Heart right ventricle (tissue), 16 donors: ENCODE data around the gene GTPBP4. TPM values are rescaled to one million over a fixed set of nuclear protein-coding genes. Genes with fewer than 3 reads are reported as not detected.

Experiments used
- ATAC-seq, 8 donors: fragments of 200-7000 bp; cut with Tn5 transposase; one replicate each; pipeline ENCODE4 v1.9.1; 2020; ENCODE audit warnings: mild to moderate bottlenecking in 8 of 8, moderate library complexity in 8 of 8, moderate number of reproducible peaks in 1 of 8
- DNase-seq, 2 donors: peaks; one replicate each; pipeline ENCODE4 v3.0.0-alpha.2; 2020
- H3K27ac ChIP-seq, 10 donors: fragments of 200-600 bp; sonication (generic) in 2 of 10; one replicate each; pipeline versions ENCODE4 v1.5.0 to v1.8.0; 2020 to 2022; ENCODE audit warnings: mild to moderate bottlenecking in 3 of 10
- H3K27me3 ChIP-seq, 7 donors: fragments of 200-600 bp; one replicate each; pipeline ENCODE4 v1.8.0; 2021 to 2022; ENCODE audit warnings: mild to moderate bottlenecking in 2 of 7
- H3K36me3 ChIP-seq, 9 donors: fragments of 200-600 bp; sonication (generic) in 1 of 9; one replicate each; pipeline versions ENCODE4 v1.5.0 to v1.8.0; 2020 to 2022; ENCODE audit warnings: mild to moderate bottlenecking in 2 of 9
- H3K4me1 ChIP-seq, 9 donors: fragments of 200-600 bp; sonication (generic) in 1 of 9; one replicate each; pipeline versions ENCODE4 v1.5.0 to v1.8.0; 2020 to 2022; ENCODE audit warnings: mild to moderate bottlenecking in 4 of 9
- H3K4me3 ChIP-seq, 10 donors: fragments of 200-600 bp; sonication (generic) in 2 of 10; one replicate each; pipeline versions ENCODE4 v1.5.0 to v1.8.0; 2020 to 2022; ENCODE audit warnings: mild to moderate bottlenecking in 7 of 10, moderate library complexity in 2 of 10
- H3K9me3 ChIP-seq, 11 donors: fragments of 200-600 bp in 10 of 11; sonication (generic) in 2 of 11; one replicate each; pipeline versions ENCODE4 v1.5.0 to v1.8.0; 2013 to 2022; ENCODE audit warnings: mild to moderate bottlenecking in 2 of 11, control low read depth in 1 of 11, moderate library complexity in 1 of 11
- CTCF ChIP-seq, 9 donors: fragments of 200-600 bp; sonication (generic) in 2 of 9; IDR thresholded peaks; one replicate each; pipeline versions ENCODE4 v1.5.0 to v1.8.0; 2021 to 2022; ENCODE audit warnings: antibody characterized with exemption in 9 of 9, mild to moderate bottlenecking in 5 of 9, moderate library complexity in 1 of 9
- WGBS, 2 donors: extraction: QIAGEN DNeasy Blood & Tissue Kit; methylation state at CpG; one replicate each; pipeline ENCODE4 v1.1.7; 2013; ENCODE audit warnings: inconsistent platforms in 1 of 2; 5-methylcytosine and 5-hydroxymethylcytosine counted together
- intact Hi-C, 10 donors: fragments of 100-400 bp; cut with DNase I; formaldehyde crosslinking; loops; one replicate each; pipeline versions ENCODE4 v1.11.1 to v1.14.2; 2022
- polyA plus RNA-seq, 2 donors: library from polyadenylated mRNA; stranded (reverse); fragments of 200-250 nt; gene quantifications; one replicate each; pipeline ENCODE4 v1.2.3, GENCODE V29; 2013
- total RNA-seq, 10 donors: library from RNA; stranded (reverse); fragmentation: NEBNext Ultra II Directional in 3 of 10; extraction: Animal tissue kit (Norgen Biotek cat#: 25700) in 3 of 10; gene quantifications; one replicate each; pipeline versions ENCODE4 v1.2.1 to v1.2.4, GENCODE V29; 2021 to 2023
- donor health status: Arrhythmogenic right ventricular cardiomyopathy.
- donor health status: ischemic (EF 13 %, LVEDD 7.1; RV severe dilation, severe dysfunction).
- donor health status: healthy with polysubstance abuse.
- donor health status: DM: no; HTN: yes; CAD: no.
- donor health status: DM: no; HTN: no; CAD: no.
- donor health status: ischemic (EF 25% LVEDD 6.9; RV normal size, moderate dysfunction).
- donor health status: ischemic (EF 25% LVEDD 5.7; RV mildly dilated, moderate dysfunction).
- donor health status: healthy.
- donor health status: DM: yes; HTN: yes; CAD: no.
- donor health status: Ischemic cardiomyopathy.
- donor health status: ischemic (EF 35%, LVEDD 5.7; RV mildly dilated, moderate dysfunction).
- donor health status: nonischemic (EF 11% LVEDD 7.7; RV severe dilation, severe dysfunction).
- donor health status: DM: yes; HTN: yes; CAD: no.
- donor health status: PGD.
- donor health status: ischemic (EF 29% LVEDD 5.4; RV normal size, mild dysfunction).
- donor health status: nonischemic (EF 23%, LVEDD 6.1; RV moderate dilation, normal function).

Gene GTPBP4
- total and polyA plus RNA-seq, 12 donors, result 13.0 to 44.9 (median 29.4) TPM

- no peak for DNase-seq
- ATAC-seq, result peak in 3 of 8 donors; percentile 25 to 46 (median 36)
- peaks cover 0 to 15% (median 4%) of the 10 kb centered on the region in 9 donors for H3K4me1 ChIP-seq
- H3K4me3 ChIP-seq, result no peak overlapping the region
- no peaks in the 10 kb centered on the region for H3K36me3 ChIP-seq
- WGBS, 2 donors, result 52 to 59% methylated on average over 14 of the region's 14 CpGs
- H3K27ac ChIP-seq, result no peak overlapping the region
- peaks cover 0 to 5% (median 0%) of the 10 kb centered on the region in 7 donors for H3K27me3 ChIP-seq
- H3K9me3 ChIP-seq, result peaks cover 0 to 3% (median 0%) of the 10 kb centered on the region in 11 donors
- intact Hi-C loops, result no loop called here
- TF ChIP-seq CTCF (IDR thresholded peaks at IDR 0.05), result no peak
These were observed 17.7 kb upstream of the GTPBP4 start for GRCh38 chr10:970311-971149.

DNA sequence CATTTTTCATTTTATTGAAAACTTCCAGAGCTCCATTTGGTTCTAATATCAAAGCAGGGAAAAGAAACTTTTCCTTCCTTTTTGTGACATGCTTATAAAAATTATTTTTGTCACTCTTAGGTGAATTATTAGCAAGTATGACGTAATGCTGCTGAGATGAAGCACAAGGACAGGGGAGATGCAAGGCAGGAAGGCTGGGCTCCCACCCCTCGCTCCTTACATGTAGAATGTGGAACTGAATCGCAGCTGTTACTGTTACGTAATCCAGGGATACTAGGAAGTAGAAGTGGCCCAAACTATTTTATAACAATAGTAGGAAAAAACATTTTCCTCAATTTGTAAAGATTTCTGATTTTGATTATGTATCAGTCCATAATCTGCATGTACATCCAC, 17.1 kb upstream of the GTPBP4 start:
- Histone ChIP-seq H3K27me3 (peaks cover 0 to 5% (median 0%) of the 10 kb centered on the region in 7 donors), H3K9me3 (peaks cover 0 to 3% (median 0%) of the 10 kb centered on the region in 11 donors), H3K4me1 (peaks cover 0 to 15% (median 4%) of the 10 kb centered on the region in 9 donors), H3K4me3 (no peak overlapping the region), H3K36me3 (no peaks in the 10 kb centered on the region), H3K27ac (no peak overlapping the region)
- no peak for TF ChIP-seq CTCF (IDR thresholded peaks at IDR 0.05)
- WGBS, 2 donors, result 50 to 62% methylated on average over 4 of the region's 4 CpGs
- peak in 5 of 8 donors; percentile 55 to 68 (median 62) for ATAC-seq
- DNase-seq, result no peak
- intact Hi-C loops, result no loop called here

- intact Hi-C loops, result no loop called here
- DNase-seq, result no peak
- Histone ChIP-seq H3K4me3 (no peak overlapping the region), H3K4me1 (peaks cover 0 to 15% (median 4%) of the 10 kb centered on the region in 9 donors), H3K36me3 (no peaks in the 10 kb centered on the region), H3K27ac (no peak overlapping the region), H3K9me3 (peaks cover 0 to 3% (median 0%) of the 10 kb centered on the region in 11 donors), H3K27me3 (peaks cover 0 to 3% (median 0%) of the 10 kb centered on the region in 7 donors)
- no peak for ATAC-seq
- whole genome bisulfite sequencing, 2 donors, result 83 to 84% methylated on average over 12 of the region's 12 CpGs
- TF ChIP-seq CTCF (IDR thresholded peaks at IDR 0.05), result no peak
These were observed 16.6 kb upstream of the GTPBP4 start for GRCh38 chr10:971613-972012.

GRCh38 chr10:972763-973162, 15.5 kb upstream of the GTPBP4 start:
- H3K9me3 ChIP-seq, result peaks cover 0 to 10% (median 0%) of the 10 kb centered on the region in 11 donors
- DNase-seq (no peak), ATAC-seq (no peak)
- intact Hi-C loops, result no loop called here
- TF ChIP-seq CTCF (IDR thresholded peaks at IDR 0.05), result no peak
- H3K4me1 ChIP-seq, result peaks cover 0 to 15% (median 4%) of the 10 kb centered on the region in 9 donors
- 79 to 89% methylated on average over 8 of the region's 8 CpGs for WGBS, 2 donors
- H3K4me3 ChIP-seq, result no peak overlapping the region
- no peak overlapping the region for H3K27ac ChIP-seq
- H3K27me3 ChIP-seq, result no peaks in the 10 kb centered on the region
- no peaks in the 10 kb centered on the region for H3K36me3 ChIP-seq
